HUES48 (cell line): Measurements from ENCODE around the gene CFAP69.

Experiments used
- H3K27ac ChIP-seq: one replicate; pipeline ENCODE4 v1.7.0; 2013; ENCODE audit warnings: low read depth, low read length, inconsistent platforms
- H3K27me3 ChIP-seq: 2 replicates; pipeline ENCODE4 v1.6.1; 2013; ENCODE audit warnings: mild to moderate bottlenecking, low read length; ENCODE audit not compliant: control insufficient read depth, insufficient read depth
- H3K36me3 ChIP-seq: 2 replicates; pipeline ENCODE4 v1.6.1; 2013; ENCODE audit warnings: low read length; ENCODE audit not compliant: control insufficient read depth, insufficient read depth
- H3K4me1 ChIP-seq: 2 replicates; pipeline ENCODE4 v1.6.1; 2013; ENCODE audit warnings: mild to moderate bottlenecking, low read length; ENCODE audit not compliant: control insufficient read depth, insufficient read depth
- H3K4me3 ChIP-seq: 2 replicates; pipeline ENCODE4 v1.5.1; 2013; ENCODE audit warnings: mild to moderate bottlenecking, low read depth, low read length
- H3K9ac ChIP-seq: 2 replicates; pipeline ENCODE4 v1.6.1; 2013; ENCODE audit warnings: mild to moderate bottlenecking, low read depth, low read length, moderate library complexity
- H3K9me3 ChIP-seq: 2 replicates; pipeline ENCODE4 v1.6.1; 2013; ENCODE audit warnings: low read length; ENCODE audit not compliant: control insufficient read depth, insufficient read depth

CFAP69 gene

DNA sequence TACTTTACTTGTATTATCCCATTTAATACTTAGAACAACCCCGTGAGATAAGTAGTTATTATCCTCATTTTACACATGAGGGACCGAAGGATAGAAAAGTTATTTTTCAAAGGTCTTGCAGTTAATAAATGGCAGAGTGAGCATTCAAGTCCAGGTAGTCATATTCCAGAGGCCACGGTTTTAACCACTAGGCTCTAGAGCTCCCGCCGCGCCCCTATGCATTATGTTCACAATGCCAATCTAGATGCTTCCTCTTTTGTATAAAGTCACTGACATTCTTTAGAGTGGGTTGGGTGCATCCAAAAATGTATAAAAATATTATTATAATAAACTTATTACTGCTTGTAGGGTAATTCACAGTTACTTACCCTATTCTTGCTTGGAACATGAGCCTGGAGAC lies 11.4 kb upstream of the CFAP69 start:
- H3K36me3 ChIP-seq, result peaks cover 21% of the 10 kb centered on the region
- H3K4me3 ChIP-seq, result no peak overlapping the region
- H3K9me3 ChIP-seq, result no peaks in the 10 kb centered on the region
- H3K9ac ChIP-seq, result no peak overlapping the region
- no peaks in the 10 kb centered on the region for H3K27me3 ChIP-seq
- H3K27ac ChIP-seq, result no peak overlapping the region
- H3K4me1 ChIP-seq, result peaks cover 12% of the 10 kb centered on the region

GRCh38 chr7:90236721-90237289 lies 8.2 kb upstream of the CFAP69 start:
- no peak overlapping the region for H3K27ac ChIP-seq

GRCh38 chr7:90238022-90238421 lies 7.0 kb upstream of the CFAP69 start:
- Histone ChIP-seq H3K9me3 (no peaks in the 10 kb centered on the region), H3K4me1 (no peaks in the 10 kb centered on the region), H3K27ac (no peak overlapping the region), H3K4me3 (no peak overlapping the region), H3K9ac (no peak overlapping the region), H3K36me3 (0 out of 2 replicates have a peak, but pooled peaks cover 11% of the 10 kb centered on the region), H3K27me3 (no peaks in the 10 kb centered on the region)

More at GRCh38 chr7:90236721-90237289, 8.2 kb upstream of the CFAP69 start:
- peaks cover 16% of the 10 kb centered on the region for H3K36me3 ChIP-seq
- no peaks in the 10 kb centered on the region for H3K9me3 ChIP-seq
- H3K27me3 ChIP-seq, result no peaks in the 10 kb centered on the region
- no peak overlapping the region for H3K4me3 ChIP-seq
- no peaks in the 10 kb centered on the region for H3K4me1 ChIP-seq
- H3K9ac ChIP-seq, result no peak overlapping the region

DNA sequence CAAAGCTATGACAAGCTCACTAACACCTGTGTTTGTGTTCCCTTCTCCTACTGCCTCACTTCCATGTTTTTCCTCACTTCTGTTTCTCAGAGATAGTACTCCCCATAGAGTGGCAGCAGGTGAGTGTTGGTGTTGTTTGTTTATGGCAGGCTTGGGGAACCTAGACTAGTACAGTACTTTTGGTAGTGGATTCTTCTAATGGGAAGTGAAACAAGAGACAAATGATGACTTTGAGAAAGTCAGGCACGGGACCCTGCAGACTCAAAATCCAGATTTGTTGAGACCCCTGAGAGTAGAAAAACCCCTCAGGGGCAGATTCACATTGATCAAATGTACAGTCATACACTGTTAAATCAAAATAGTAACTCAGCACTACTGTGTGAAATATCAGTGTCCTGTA lies 6.4 kb upstream of the CFAP69 start:
- H3K9me3 ChIP-seq, result no peaks in the 10 kb centered on the region
- no peak overlapping the region for H3K27ac ChIP-seq
- no peaks in the 10 kb centered on the region for H3K27me3 ChIP-seq
- H3K4me3 ChIP-seq, result no peak overlapping the region
- H3K36me3 ChIP-seq, result 0 out of 2 replicates have a peak, but pooled peaks cover 11% of the 10 kb centered on the region
- H3K4me1 ChIP-seq, result no peaks in the 10 kb centered on the region
- H3K9ac ChIP-seq, result no peak overlapping the region

DNA sequence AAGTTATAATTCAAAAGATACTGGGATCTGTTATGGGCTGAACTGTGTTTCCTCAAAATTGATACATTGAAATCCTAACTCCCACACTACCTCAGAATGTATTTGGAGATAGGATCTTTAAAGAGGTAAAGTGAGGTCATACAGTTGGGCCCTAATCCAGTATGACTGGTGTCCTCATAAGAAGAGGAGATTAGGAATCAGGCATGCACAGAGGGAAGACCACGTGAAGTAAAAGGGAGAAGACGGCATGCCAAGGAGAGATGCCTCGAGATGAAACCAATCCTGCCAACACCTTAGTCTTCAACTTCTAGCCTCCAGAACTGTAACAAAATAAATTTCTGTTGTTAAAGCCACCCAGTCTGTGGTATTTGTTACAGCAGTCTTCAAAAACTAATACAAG lies 5.9 kb upstream of the CFAP69 start:
- Histone ChIP-seq H3K27ac (no peak overlapping the region), H3K36me3 (0 out of 2 replicates have a peak, but pooled peaks cover 11% of the 10 kb centered on the region), H3K27me3 (peaks cover 3% of the 10 kb centered on the region; the same call in 1 of the 2 replicates), H3K9me3 (no peaks in the 10 kb centered on the region), H3K9ac (no peak overlapping the region), H3K4me3 (no peak overlapping the region), H3K4me1 (no peaks in the 10 kb centered on the region)

DNA sequence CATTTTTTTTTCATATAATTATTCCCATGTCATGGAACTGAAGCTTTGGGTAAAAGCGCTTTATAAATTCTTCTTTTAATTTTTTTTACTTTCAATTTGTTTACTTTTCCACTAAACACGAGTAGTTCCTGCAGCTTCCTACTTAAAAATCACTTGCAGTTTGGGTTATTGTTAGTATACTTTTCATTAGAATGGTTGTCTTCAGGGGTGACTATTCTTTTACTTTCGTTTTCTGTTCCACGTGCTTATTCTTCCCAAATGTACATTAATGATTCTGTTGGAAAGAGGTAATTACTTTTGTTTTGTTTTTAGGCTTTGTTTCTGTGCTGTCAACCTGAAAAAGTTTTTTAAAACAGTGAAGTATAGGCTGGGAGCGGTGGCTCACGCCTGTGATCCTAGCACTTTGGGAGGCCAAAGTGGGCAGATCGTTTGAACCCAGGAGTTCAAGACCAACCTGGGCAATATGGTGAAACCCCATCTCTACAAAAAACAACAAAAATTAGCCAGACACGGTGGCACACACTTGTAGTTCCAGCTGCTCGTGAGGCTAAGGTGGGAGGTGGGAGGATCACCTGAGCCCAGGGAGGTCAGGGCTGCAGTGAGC lies 5.2 kb upstream of the CFAP69 start:
- H3K4me1 ChIP-seq, result no peaks in the 10 kb centered on the region
- H3K27ac ChIP-seq, result no peak overlapping the region
- no peaks in the 10 kb centered on the region for H3K9me3 ChIP-seq
- 0 out of 2 replicates have a peak, but pooled peaks cover 11% of the 10 kb centered on the region for H3K36me3 ChIP-seq
- H3K9ac ChIP-seq, result no peak overlapping the region
- H3K27me3 ChIP-seq, result peaks cover 8% of the 10 kb centered on the region; the same call in 1 of the 2 replicates
- no peak overlapping the region for H3K4me3 ChIP-seq

DNA sequence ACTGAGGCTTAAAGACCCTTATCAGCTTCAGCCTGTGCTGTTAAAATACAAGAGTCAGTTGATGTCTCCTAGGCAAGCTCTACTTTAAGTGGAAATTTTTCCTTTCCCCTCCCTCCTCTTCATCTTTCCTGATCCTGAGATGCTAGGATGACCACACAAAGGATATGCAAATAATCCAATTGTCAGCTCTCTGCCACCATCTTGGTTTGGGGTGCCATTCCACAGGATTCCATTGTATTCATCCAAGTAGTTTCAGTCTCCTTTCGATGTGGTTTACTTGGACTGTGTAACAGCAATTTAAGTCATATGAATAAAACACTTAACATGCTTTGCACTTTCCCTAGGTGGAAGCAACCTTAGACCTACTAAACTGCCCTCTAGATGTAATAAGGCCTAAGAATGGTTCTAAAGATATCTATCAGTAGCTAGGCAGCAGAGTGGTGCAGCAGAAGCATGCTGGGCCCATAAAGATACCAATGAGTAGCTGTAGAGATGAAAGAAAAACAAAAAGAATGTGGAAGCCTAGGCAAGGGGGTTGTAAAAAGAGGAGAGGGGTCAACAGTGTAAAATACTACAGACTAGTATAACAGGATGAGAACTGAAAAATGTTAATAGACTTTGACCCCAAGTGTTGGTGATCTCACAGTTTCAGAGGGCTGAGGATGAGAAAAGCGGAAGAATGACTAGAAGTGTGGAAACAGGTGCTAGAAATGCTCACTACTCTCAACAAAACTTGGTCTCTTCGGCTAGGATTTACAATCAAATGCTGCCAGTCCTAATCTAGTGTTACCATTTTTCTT lies 2.4 kb upstream of the CFAP69 start:
- Histone ChIP-seq H3K36me3 (0 out of 2 replicates have a peak, but pooled peaks cover 4% of the 10 kb centered on the region), H3K4me1 (peaks cover 9% of the 10 kb centered on the region; the same call in 1 of the 2 replicates), H3K4me3 (no peak overlapping the region), H3K27me3 (peaks cover 19% of the 10 kb centered on the region), H3K9ac (no peak overlapping the region), H3K27ac (no peak overlapping the region), H3K9me3 (no peaks in the 10 kb centered on the region)

DNA sequence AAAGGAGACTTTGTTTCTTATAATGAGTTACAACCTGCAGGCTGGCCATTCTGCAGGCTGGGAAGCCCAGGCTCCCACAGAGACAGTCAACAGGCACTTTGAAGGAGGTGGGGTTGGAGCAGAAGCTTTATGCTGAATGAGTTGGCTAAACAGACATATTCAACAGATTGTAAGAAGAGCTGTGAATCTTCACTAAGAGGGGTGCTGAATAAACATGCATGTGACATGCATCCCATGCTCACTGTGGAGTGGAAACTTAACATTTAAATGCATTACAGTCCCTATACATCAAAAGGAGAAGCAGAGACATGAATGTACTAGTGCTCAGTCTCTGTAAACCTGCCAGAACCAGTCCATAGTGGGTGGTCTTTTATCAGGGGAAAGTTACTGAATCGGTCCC lies 1.4 kb upstream of the CFAP69 start:
- H3K9ac ChIP-seq, result no peak overlapping the region
- no peak overlapping the region for H3K27ac ChIP-seq
- no peaks in the 10 kb centered on the region for H3K36me3 ChIP-seq
- H3K27me3 ChIP-seq, result peaks cover 19% of the 10 kb centered on the region
- H3K4me1 ChIP-seq, result peaks cover 9% of the 10 kb centered on the region; the same call in 1 of the 2 replicates
- no peak overlapping the region for H3K4me3 ChIP-seq
- no peaks in the 10 kb centered on the region for H3K9me3 ChIP-seq

GRCh38 chr7:90244565-90244908 lies 437 bp upstream of the CFAP69 start:
- H3K4me1 ChIP-seq, result peaks cover 9% of the 10 kb centered on the region; the same call in 1 of the 2 replicates
- peaks cover 19% of the 10 kb centered on the region for H3K27me3 ChIP-seq
- H3K9ac ChIP-seq, result no peak overlapping the region
- H3K27ac ChIP-seq, result no peak overlapping the region
- no peaks in the 10 kb centered on the region for H3K9me3 ChIP-seq
- H3K36me3 ChIP-seq, result no peaks in the 10 kb centered on the region
- peak overlapping the region; percentile 66 for H3K4me3 ChIP-seq

GRCh38 chr7:90246171-90246570 lies 1.2 kb downstream of the CFAP69 start:
- no peaks in the 10 kb centered on the region for H3K36me3 ChIP-seq
- H3K27ac ChIP-seq, result peak overlapping the region; percentile 1
- no peak overlapping the region for H3K9ac ChIP-seq
- H3K4me1 ChIP-seq, result peaks cover 17% of the 10 kb centered on the region; the same call in 1 of the 2 replicates
- no peaks in the 10 kb centered on the region for H3K9me3 ChIP-seq
- peak overlapping the region; percentile 66 for H3K4me3 ChIP-seq
- peaks cover 19% of the 10 kb centered on the region for H3K27me3 ChIP-seq

DNA sequence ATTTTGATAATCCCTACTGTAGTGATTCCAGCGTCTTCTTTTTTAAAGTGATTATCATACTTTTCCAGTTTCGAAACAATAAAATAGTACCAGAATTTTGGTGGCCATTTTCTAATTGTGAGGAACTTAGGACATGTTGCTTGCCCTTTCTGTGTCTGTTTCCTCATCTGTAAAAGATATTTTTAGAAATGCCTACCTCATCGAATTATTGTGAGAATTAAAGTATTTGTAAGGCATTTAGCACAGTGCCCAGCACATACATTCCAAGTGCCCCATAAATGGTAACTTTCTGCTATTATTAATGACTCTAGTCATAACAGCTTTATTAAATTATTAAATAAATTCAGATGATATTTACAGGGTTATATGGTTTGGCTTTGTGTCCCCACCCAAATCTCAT lies 3.7 kb downstream of the CFAP69 start:
- H3K36me3 ChIP-seq, result no peaks in the 10 kb centered on the region
- peaks cover 19% of the 10 kb centered on the region for H3K27me3 ChIP-seq
- no peaks in the 10 kb centered on the region for H3K9me3 ChIP-seq
- H3K9ac ChIP-seq, result no peak overlapping the region
- H3K27ac ChIP-seq, result no peak overlapping the region
- H3K4me1 ChIP-seq, result peaks cover 17% of the 10 kb centered on the region; the same call in 1 of the 2 replicates
- H3K4me3 ChIP-seq, result no peak overlapping the region
